HG03039 (cell line): ENCODE results near the gene SMTNL1.

Source experiments
- ATAC-seq: cut with Tn5 transposase; IDR thresholded peaks from one replicate; pipeline ENCODE4 v1.9.1; 2021; ENCODE audit warnings: mild to moderate bottlenecking, moderate library complexity; ENCODE audit not compliant: unreplicated experiment

The SMTNL1 gene

DNA sequence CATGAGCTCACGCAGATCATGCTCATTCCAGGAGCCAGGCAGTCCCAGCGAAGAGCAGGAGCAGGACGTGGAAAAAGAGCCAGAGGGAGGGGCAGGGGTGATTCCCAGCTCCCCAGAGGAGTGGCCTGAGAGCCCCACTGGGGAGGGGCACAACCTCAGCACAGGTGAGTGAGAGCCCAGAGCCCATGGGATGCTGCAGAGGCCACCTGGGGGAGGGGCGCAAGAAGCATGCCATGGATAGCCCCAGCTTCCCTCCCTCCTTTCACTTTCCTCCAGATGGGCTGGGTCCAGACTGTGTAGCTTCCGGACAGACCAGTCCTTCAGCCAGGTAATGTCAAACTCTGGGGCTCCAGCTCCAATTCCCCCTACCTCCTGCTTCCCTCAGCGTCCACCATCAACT lies 6.2 kb downstream of the SMTNL1 start:
- ATAC-seq: no peak

DNA sequence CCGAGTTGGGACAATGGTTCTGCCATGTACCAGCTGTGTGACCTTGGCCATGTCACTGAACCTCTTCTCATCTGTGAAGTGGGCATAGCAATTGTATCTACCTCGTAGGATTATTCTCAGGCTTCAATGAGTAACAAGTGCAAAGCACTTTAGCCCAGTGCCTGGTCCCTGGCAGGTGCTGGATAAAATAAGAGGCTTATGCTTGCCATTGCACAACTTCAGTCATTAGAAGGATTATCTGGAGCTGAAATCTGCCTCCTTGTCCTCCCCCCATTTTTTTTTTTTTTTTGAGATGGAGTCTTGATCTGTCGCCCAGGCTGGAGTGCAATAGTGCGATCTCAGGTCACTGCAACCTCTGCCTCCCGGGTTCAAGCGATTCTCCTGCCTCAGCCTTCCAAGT lies 7.2 kb downstream of the SMTNL1 start:
- no peak for ATAC-seq

DNA sequence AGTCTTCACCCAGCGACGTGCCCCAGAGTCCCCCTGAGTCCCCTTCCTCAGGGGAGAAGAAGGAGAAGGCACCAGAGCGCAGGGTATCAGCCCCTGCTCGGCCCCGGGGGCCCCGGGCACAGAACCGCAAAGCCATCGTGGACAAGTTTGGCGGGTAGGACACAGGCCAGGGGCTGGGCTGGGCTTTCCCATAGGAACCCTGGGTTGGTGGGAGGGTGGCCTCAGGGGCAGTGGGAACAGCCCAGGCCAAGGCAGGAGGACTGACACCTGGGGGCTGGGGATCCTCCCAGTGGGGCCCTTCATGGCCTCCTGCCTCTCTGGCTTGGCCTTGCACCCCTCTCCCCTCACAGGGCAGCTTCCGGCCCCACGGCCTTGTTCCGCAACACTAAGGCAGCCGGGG lies 8.5 kb downstream of the SMTNL1 start:
- no peak for ATAC-seq

DNA sequence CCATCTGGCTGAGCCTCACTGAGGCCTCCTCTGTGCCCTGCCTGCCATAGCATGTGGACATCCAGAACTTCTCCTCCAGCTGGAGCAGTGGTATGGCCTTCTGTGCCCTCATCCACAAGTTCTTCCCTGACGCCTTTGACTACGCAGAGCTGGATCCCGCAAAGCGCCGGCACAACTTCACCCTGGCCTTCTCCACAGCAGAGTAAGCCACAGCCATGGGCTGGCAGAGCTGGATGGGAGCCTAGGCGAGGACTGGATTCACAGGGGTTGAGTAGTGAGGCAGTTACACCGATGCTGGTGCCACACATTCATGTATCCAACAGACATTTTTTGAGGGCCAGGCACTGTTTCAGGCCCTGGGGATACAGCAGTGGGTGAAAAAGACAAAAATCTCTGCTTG lies 9.1 kb downstream of the SMTNL1 start:
- no peak for ATAC-seq

DNA sequence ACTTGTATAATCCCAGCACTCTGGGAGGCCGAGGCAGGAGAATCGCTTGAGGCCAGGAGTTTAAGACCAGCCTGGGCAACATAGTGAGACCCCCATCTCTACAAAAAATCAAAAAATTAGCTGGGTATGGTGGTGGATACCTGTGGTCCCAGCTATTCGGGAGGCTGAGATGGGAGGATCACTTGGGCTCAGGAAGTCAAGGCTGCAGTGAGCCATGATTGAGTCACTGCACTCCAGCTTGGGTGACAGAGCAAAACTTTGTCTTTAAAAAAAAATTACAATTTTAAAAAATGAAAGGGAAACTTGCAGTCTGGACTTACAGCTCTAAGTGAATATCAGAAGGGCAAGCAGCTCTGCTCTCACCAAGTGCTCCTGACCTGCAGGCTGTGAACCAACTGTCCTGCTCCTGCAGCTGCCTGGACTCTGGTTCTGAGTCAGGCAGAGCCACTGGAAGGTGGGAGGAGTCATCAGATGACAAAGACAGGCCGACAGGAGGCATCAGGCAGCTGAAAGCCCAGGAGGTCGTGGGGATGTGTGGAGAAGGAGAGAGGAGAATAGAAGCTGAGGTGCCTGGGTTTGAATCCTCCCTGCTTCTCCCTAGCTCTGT lies 9.6 kb downstream of the SMTNL1 start:
- peak; percentile 83 for ATAC-seq

GRCh38 chr11:57547854-57548377 lies 10.5 kb downstream of the SMTNL1 start:
- ATAC-seq: peak; percentile 61

- ATAC-seq: no peak
Measured at GRCh38 chr11:57549983-57550382, 12.6 kb downstream of the SMTNL1 start.

DNA sequence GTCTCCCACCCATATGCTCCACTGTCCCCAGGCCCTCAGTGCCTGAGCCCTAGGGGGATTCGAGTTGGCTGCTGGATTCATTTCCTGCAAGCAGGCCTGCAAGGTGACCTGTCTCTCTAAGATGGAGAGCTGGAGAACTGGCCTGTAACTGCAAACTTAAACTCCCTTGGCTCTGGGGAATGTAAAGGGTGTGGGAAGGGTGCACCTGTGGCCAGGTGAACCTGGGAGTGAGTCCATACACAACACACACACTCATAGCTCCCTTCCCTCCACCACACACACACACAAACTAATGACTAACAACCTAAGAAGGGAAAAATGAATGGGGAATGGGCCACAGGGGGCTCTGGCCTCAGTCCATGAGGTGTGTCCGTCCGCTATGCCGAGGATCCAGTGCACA lies 14.5 kb downstream of the SMTNL1 start:
- no peak for ATAC-seq

- ATAC-seq: no peak
Measured at GRCh38 chr11:57552479-57552878, 15.1 kb downstream of the SMTNL1 start.

DNA sequence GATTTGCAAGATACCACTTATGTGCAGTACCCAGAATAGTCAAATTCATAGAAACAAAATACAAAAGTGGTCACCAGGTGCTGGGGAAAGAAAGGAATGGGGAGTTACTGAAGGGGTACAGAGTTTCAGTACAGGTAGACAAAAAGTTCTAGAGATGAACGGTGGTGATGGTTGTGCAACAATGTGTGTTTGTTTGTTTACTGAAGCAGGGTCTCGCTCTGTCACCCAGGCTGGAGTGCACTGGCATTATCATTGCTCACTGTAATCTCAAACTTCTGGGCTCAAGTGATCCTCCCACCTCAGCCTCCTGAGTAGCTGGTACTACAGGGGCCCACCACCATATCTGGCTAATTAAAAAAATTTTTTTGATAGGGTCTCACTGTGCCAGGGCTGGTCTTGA lies 18.0 kb downstream of the SMTNL1 start:
- ATAC-seq: no peak

DNA sequence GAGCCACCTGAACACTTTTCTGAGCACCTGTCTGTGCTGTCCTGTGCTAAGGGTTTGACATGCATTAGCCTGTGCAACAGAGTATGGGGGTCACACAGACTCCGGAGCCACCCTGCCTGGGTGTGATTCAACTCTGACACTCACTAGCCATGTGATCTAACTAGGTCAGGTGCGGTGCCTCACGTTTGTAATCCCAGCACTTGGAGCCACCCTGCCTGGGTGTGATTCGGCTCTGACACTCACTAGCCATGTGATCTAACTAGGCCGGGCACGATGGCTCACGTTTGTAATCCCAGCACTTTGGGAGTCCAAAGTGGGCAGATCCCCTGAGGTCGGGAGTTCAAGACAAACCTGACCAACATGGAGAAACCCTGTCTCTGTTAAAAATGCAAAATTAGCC lies 18.6 kb downstream of the SMTNL1 start:
- ATAC-seq: no peak

DNA sequence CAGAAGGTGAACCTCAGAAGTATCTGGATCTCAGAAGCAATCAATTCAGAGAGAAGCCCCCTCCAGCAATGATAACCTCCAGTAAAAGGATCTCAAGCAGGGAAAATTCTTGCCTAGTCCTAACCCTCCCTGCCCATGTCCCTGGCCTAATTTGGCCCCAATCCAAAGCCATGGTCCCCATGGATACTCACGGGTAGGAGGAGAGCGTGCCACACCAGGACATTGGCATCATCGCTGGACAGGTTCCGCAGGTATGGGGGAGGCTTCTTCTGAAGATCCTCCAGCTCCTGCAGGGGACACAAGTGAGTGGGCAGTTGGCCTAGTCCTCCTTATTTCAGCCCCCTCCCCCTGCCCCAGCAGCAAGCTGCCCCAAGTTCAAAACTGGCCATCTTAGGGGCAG lies 22.8 kb downstream of the SMTNL1 start:
- no peak for ATAC-seq

DNA sequence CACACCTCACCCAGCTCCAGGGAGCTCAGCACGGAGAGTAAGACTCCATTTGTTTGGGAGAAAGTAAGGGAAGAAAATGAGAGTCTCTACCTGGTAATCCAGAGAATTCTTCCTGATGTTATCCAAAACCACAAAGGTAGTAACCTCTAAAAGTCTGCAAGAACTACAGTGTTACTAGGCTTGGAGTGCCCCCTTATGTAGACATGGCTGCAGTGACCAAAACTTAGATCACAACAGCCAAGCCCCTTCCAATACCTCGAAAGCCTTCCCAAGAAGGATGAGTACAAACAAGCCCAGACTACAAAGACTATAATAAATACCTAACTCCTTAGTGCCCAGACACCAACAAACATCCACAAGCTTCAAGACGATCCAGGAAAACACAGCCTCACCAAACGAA lies 25.2 kb downstream of the SMTNL1 start:
- ATAC-seq: no peak

- peak; percentile 63 for ATAC-seq
Measured at GRCh38 chr11:57566005-57566904, 28.9 kb downstream of the SMTNL1 start.

GRCh38 chr11:57566905-57567514 lies 29.6 kb downstream of the SMTNL1 start:
- ATAC-seq: no peak

- ATAC-seq: peak; percentile 54
Measured at GRCh38 chr11:57567515-57568329, 30.3 kb downstream of the SMTNL1 start, which contains the start of gene UBE2L6. TSS of gene UBE2L6 (minus strand) at chr11:57567672. CDS start at chr11:57567611, 61 bp downstream.

GRCh38 chr11:57568330-57568766 lies 31.0 kb downstream of the SMTNL1 start:
- ATAC-seq: peak; percentile 10

GRCh38 chr11:57571606-57572005 lies 34.2 kb downstream of the SMTNL1 start:
- ATAC-seq: no peak

DNA sequence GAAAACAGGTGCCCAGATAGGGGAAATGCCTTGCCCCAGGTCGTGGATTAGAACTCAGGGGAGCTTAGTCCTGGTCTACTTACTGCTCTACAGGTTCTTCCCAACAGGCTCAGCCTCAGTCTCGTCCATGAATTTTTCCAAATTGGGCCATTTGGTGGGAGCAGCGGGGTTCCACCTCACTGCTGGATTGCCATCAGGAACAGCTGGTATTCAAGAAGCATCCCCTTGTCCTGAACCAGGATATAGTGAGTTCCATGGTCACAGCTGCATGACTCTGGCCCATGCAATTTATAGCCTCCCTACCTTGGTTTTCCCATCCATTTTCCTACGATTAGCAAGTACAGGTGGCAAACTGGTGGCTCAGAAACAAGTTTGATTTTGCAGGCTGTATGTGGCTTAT lies 36.7 kb downstream of the SMTNL1 start:
- ATAC-seq: no peak

GRCh38 chr11:57584341-57584740 lies 46.9 kb downstream of the SMTNL1 start:
- ATAC-seq: no peak

GRCh38 chr11:57585301-57585700 lies 47.9 kb downstream of the SMTNL1 start:
- ATAC-seq: no peak
